Smooth muscle cell (in vitro differentiated cells): ENCODE data around the gene PSAPL1. TPM values are rescaled to one million over a fixed set of nuclear protein-coding genes. Genes with fewer than 3 reads are reported as not detected.

Experiments
- DNase-seq: peaks from one replicate; lab custom pipeline; 2025; ENCODE audit not compliant: unreplicated experiment; lab: John Stamatoyannopoulos, UW
- H2AFZ ChIP-seq: fragments of 200-600 bp; sonication (generic); 2 replicates; pipeline ENCODE4 v1.6.0; 2016; ENCODE audit warnings: antibody characterized with exemption, low read depth, mild to moderate bottlenecking
- H3F3A ChIP-seq: fragments of 200-600 bp; sonication (generic); 2 replicates; pipeline ENCODE4 v1.6.0; 2017; ENCODE audit warnings: antibody characterized with exemption, low read depth
- H3K27ac ChIP-seq: fragments of 200-600 bp; sonication (generic); 2 replicates; pipeline ENCODE4 v1.5.1; 2016; ENCODE audit warnings: low read depth, mild to moderate bottlenecking
- H3K27me3 ChIP-seq: fragments of 200-600 bp; sonication (generic); 2 replicates; pipeline ENCODE4 v1.6.1; 2016; ENCODE audit warnings: low read depth, mild to moderate bottlenecking
- H3K36me3 ChIP-seq: fragments of 200-600 bp; sonication (generic); 2 replicates; pipeline ENCODE4 v1.5.1; 2016; ENCODE audit warnings: low read depth
- H3K4me1 ChIP-seq: fragments of 200-600 bp; sonication (generic); 2 replicates; pipeline ENCODE4 v1.5.1; 2016; ENCODE audit warnings: low read depth
- H3K4me2 ChIP-seq: fragments of 200-600 bp; sonication (generic); 2 replicates; pipeline ENCODE4 v1.6.0; 2016; ENCODE audit warnings: mild to moderate bottlenecking
- H3K4me3 ChIP-seq: fragments of 200-600 bp; sonication (generic); 2 replicates; pipeline ENCODE4 v1.5.1; 2016; ENCODE audit warnings: mild to moderate bottlenecking
- H3K79me2 ChIP-seq: fragments of 200-600 bp; sonication (generic); 2 replicates; pipeline ENCODE4 v1.6.0; 2016; ENCODE audit warnings: low read depth, mild to moderate bottlenecking
- H3K9ac ChIP-seq: fragments of 200-600 bp; sonication (generic); 2 replicates; pipeline ENCODE4 v1.6.0; 2016; ENCODE audit warnings: low read depth
- H3K9me3 ChIP-seq: fragments of 200-600 bp; sonication (generic); replicated peaks from 2 replicates; pipeline ENCODE4 v1.5.1; 2016; ENCODE audit warnings: low read depth
- H4K20me1 ChIP-seq: fragments of 200-600 bp; sonication (generic); 2 replicates; pipeline ENCODE4 v1.6.0; 2016; ENCODE audit warnings: low read depth
- CTCF ChIP-seq: fragments of 200-600 bp; sonication (generic); IDR thresholded peaks from 2 replicates; pipeline ENCODE4 v1.5.1; 2017; ENCODE audit warnings: borderline replicate concordance, mild to moderate bottlenecking, antibody characterized with exemption; ENCODE audit not compliant: insufficient read depth, poor library complexity, severe bottlenecking
- WGBS: methylation state at CpG from one replicate; pipeline ENCODE4 v1.1.7; 2016; ENCODE audit warnings: low lambda C conversion rate; 5-methylcytosine and 5-hydroxymethylcytosine counted together
- polyA plus RNA-seq: library from polyadenylated mRNA; unstranded; fragments of >200 nt; fragmentation: Nextera tagmentation; extraction: Ambion mirVana; gene quantifications from 2 replicates; pipeline ENCODE4 v1.2.1, GENCODE V29; 2016
- total RNA-seq: library from RNA; depleted of rRNA; stranded (reverse); fragments of >200 nt; gene quantifications from 2 replicates; pipeline ENCODE4 v1.2.3, GENCODE V29; 2014

PSAPL1 gene
- total and polyA plus RNA-seq, 2 experiments from 2014 or later = not detected

- no peak overlapping the region for H2AFZ ChIP-seq
- no peak for DNase-seq
- TF ChIP-seq CTCF = no peak
Observed at GRCh38 chr4:7444731-7445130, 10.0 kb upstream of the PSAPL1 start.

GRCh38 chr4:7444314-7444713 is 9.6 kb upstream of the PSAPL1 start:
- Histone ChIP-seq H2AFZ (no peak overlapping the region), H3F3A (no peaks in the 10 kb centered on the region), H3K4me2 (no peak overlapping the region), H3K9ac (no peak overlapping the region), H3K79me2 (no peaks in the 10 kb centered on the region), H3K36me3 (no peaks in the 10 kb centered on the region), H3K27ac (no peak overlapping the region), H3K4me1 (peaks cover 5% of the 10 kb centered on the region), H3K27me3 (peaks cover 4% of the 10 kb centered on the region), H3K4me3 (no peak overlapping the region), H4K20me1 (no peaks in the 10 kb centered on the region), H3K9me3 (no peaks in the 10 kb centered on the region)
- no peak for TF ChIP-seq CTCF
- DNase-seq = no peak
- WGBS = 81% methylated on average over 3 of the region's 3 CpGs

More at GRCh38 chr4:7444731-7445130, 10.0 kb upstream of the PSAPL1 start:
- Histone ChIP-seq H3K4me3 (no peak overlapping the region), H4K20me1 (no peaks in the 10 kb centered on the region), H3K36me3 (no peaks in the 10 kb centered on the region), H3K9me3 (no peaks in the 10 kb centered on the region), H3K9ac (no peak overlapping the region), H3K4me1 (peaks cover 5% of the 10 kb centered on the region), H3F3A (no peaks in the 10 kb centered on the region), H3K4me2 (no peak overlapping the region), H3K27ac (no peak overlapping the region), H3K27me3 (peaks cover 4% of the 10 kb centered on the region), H3K79me2 (no peaks in the 10 kb centered on the region)
- WGBS = 96% methylated on average over 12 of the region's 12 CpGs

- Histone ChIP-seq H3K4me2 (no peak overlapping the region), H3K4me1 (peaks cover 5% of the 10 kb centered on the region), H3K27me3 (peaks cover 4% of the 10 kb centered on the region), H3K79me2 (no peaks in the 10 kb centered on the region), H3K4me3 (no peak overlapping the region), H3K9ac (no peak overlapping the region), H4K20me1 (no peaks in the 10 kb centered on the region), H3K36me3 (no peaks in the 10 kb centered on the region), H3K9me3 (no peaks in the 10 kb centered on the region), H3F3A (no peaks in the 10 kb centered on the region), H3K27ac (no peak overlapping the region), H2AFZ (no peak overlapping the region)
- WGBS = 83% methylated on average over 15 of the region's 15 CpGs
- TF ChIP-seq CTCF = no peak
- no peak for DNase-seq
Observed at GRCh38 chr4:7442574-7443162, 7.9 kb upstream of the PSAPL1 start.

GRCh38 chr4:7441201-7441600 is 6.5 kb upstream of the PSAPL1 start:
- H3K27ac ChIP-seq = no peak overlapping the region
- 81% methylated on average over 6 of the region's 7 CpGs for WGBS
- no peaks in the 10 kb centered on the region for H3K79me2 ChIP-seq
- no peaks in the 10 kb centered on the region for H3K9me3 ChIP-seq
- no peak for TF ChIP-seq CTCF
- no peak overlapping the region for H3K4me3 ChIP-seq
- no peaks in the 10 kb centered on the region for H3K36me3 ChIP-seq
- no peaks in the 10 kb centered on the region for H3F3A ChIP-seq
- DNase-seq = no peak
- H4K20me1 ChIP-seq = no peaks in the 10 kb centered on the region
- no peak overlapping the region for H2AFZ ChIP-seq
- peaks cover 5% of the 10 kb centered on the region for H3K4me1 ChIP-seq
- H3K27me3 ChIP-seq = no peaks in the 10 kb centered on the region
- H3K4me2 ChIP-seq = no peak overlapping the region
- H3K9ac ChIP-seq = no peak overlapping the region
